RWPE1 (cell line): ENCODE data around the gene SSBP3.

Experiments used
- CTCF ChIA-PET: fragments of 350-600 bp; sonication (Branson Sonifier 250); formaldehyde crosslinking; extraction: SDS; loops from one replicate; lab custom pipeline; 2021; lab: Yijun Ruan, JAX
- POLR2A ChIA-PET: fragments of 400-600 bp; formaldehyde crosslinking; extraction: SDS; loops from one replicate; lab custom pipeline; 2020; ENCODE audit warnings: antibody characterized with exemption; ENCODE audit not compliant: low non-redundant PET; lab: Yijun Ruan, JAX
- DNase-seq: peaks from one replicate; pipeline ENCODE4 v3.0.0; 2012; ENCODE audit warnings: low spot score
- H3K27ac ChIP-seq: fragments of 450-650 bp; 2 replicates; pipeline ENCODE4 v1.5.1; 2017
- TF ChIP-seq, protein P1 (sequence below): fragments of 450-650 bp; conservative IDR thresholded peaks from 2 replicates; pipeline ENCODE4 v1.5.1; 2017; ENCODE audit warnings: low read depth, mild to moderate bottlenecking

The SSBP3 gene

DNA sequence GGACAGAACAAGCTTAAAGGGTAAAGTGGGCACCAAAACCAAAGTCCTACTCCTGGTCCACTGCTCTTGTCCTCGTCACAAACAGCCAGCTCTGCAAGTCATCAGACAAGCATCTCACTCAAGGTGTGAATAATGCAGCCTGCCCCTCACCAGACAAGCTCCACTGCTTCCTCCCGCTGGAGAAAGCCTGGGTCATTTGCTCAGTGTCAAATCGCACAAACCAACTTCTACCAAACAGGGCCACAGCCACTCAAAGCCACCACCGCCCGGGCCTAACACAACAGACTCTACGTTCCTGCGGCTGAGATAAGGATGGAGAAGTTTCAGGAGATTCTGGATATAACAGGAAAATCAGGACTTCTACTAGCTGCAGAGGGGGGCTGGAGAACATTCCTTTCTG is 3.3 kb downstream of the SSBP3 start:
- CTCF ChIA-PET = interaction anchor here (0.6 kb wide), 1 partner anchor 398 kb away, joined by 4 read pairs; the partner anchor contains the start of gene TTC22
- H3K27ac ChIP-seq = no peak overlapping the region
- no peak for DNase-seq
- POLR2A ChIA-PET = no interaction called here
- TF ChIP-seq, protein P1, sequence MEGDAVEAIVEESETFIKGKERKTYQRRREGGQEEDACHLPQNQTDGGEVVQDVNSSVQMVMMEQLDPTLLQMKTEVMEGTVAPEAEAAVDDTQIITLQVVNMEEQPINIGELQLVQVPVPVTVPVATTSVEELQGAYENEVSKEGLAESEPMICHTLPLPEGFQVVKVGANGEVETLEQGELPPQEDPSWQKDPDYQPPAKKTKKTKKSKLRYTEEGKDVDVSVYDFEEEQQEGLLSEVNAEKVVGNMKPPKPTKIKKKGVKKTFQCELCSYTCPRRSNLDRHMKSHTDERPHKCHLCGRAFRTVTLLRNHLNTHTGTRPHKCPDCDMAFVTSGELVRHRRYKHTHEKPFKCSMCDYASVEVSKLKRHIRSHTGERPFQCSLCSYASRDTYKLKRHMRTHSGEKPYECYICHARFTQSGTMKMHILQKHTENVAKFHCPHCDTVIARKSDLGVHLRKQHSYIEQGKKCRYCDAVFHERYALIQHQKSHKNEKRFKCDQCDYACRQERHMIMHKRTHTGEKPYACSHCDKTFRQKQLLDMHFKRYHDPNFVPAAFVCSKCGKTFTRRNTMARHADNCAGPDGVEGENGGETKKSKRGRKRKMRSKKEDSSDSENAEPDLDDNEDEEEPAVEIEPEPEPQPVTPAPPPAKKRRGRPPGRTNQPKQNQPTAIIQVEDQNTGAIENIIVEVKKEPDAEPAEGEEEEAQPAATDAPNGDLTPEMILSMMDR = no peak

DNA sequence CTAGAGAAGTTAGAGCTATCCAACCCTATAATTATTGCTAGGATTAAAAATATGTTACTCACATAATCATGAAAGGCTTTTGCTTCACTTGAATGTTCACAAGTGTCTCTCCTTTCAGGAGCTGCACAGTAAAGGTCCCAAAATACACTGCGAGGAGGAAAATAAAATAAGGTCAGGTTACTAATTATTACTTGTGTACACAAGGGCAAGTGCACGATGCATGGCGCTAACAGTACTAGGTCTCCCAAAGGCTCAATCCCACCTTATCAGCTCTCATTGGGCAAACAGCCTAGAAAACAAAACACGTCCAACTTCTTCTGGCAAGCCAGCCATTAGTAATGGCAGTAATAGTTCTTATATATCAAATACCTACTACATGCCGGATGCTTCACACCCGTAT is 4.4 kb downstream of the SSBP3 start:
- DNase-seq = no peak
- no peak overlapping the region for H3K27ac ChIP-seq
- CTCF ChIA-PET = no interaction called here
- POLR2A ChIA-PET = no interaction called here
- TF ChIP-seq, protein P1 = no peak

DNA sequence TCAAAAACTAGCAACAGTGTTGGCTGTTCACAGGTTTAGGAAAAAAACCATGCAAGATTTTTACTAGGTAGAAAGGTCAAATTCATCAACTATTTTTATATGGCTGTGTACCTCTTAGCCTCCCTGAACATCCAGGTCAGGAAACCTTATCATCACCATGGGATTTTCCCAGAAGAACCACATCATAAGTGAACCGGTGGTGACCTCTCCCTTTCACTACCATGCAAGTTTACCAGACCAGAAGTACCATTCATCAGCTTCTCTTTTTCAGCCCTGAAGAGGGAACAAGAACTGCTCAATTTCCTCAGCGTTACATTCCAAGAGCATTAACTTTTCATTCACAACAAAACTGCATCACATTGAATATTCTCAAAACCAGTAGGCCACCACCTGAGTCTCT is 5.9 kb downstream of the SSBP3 start:
- no peak for DNase-seq
- CTCF ChIA-PET = no interaction called here
- POLR2A ChIA-PET = no interaction called here
- TF ChIP-seq, protein P1 = no peak
- no peak overlapping the region for H3K27ac ChIP-seq

DNA sequence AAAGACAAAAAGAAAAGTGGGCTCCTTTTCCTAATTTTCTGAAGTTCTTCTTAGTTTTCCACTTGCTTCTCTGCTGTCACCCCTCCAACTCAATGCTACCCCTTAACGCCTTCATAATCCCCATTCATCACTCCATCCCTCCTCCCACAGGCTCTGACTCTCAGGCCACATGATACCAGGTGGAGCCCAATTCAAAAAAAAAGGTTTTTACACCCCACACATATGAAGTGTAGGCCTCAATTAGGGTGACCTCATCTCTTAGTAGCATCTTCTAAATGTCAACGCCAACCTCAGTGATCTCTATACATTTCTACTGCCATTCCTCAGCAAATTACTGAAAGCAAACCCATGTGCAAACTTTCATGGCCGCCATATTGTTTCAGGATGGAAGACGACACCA is 6.4 kb downstream of the SSBP3 start:
- ChIA-PET CTCF (interaction anchor here (0.5 kb wide), 1 partner anchor 305 kb away, joined by 4 read pairs; no protein-coding TSS in a partner anchor), POLR2A (no interaction called here)
- no peak for DNase-seq
- TF ChIP-seq, protein P1 = no peak
- H3K27ac ChIP-seq = no peak overlapping the region

DNA sequence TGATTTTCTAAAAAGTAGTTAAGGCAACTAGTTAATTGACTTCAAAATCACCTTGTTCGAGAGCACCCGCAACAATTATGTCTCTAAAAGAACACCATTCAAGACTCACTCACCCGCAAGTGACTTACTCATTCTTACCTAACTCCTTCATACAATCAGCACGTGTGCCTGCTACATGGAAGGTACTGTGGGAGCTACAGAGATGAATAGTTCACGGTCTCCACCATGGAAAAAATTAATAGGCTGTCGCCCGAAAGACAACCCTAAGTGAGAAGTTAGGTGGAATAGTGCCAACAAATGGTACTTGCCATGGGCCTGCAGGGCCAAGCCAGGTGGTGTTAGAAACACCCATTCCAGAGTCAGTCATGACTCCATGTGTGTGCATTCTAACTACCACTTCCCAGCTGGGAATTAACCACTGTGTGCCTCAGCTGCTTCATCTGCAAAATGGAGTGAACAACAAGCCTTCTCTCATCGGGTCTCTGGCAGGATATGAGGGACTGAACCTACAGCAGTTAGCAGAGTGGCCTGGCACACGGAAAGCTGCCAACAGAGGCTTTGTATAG is 7.1 kb downstream of the SSBP3 start:
- POLR2A ChIA-PET = no interaction called here
- TF ChIP-seq, protein P1 = no peak
- no peak overlapping the region for H3K27ac ChIP-seq
- DNase-seq = no peak
- CTCF ChIA-PET = interaction anchor here (0.5 kb wide), 1 partner anchor 306 kb away, joined by 4 read pairs; no protein-coding TSS in a partner anchor

DNA sequence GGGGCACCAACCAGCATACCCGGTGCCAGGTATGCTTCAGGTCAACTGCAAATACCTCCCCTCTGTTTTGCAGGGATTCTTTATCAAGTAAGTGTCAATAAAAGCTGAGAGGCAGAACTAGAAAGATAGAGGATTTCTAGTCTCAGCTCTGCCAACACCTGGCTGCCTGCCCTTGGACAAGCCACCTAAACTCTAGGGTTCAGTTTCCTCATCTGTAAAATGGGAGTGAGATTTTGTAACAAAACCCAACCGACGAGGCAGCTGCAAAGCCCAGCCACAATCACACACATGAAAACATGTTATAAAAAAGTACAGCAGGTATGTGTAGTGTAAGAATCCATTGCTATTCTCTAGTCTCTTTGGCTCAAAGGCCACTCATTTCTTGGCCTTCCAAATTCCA is 8.2 kb downstream of the SSBP3 start:
- no peak for DNase-seq
- TF ChIP-seq, protein P1 = no peak
- H3K27ac ChIP-seq = no peak overlapping the region
- CTCF ChIA-PET = no interaction called here
- POLR2A ChIA-PET = no interaction called here
